Measurements from ENCODE around the gene IFT27. TPM values are rescaled to one million over a fixed set of nuclear protein-coding genes. Genes with fewer than 3 reads are reported as not detected.
A peak's percentile ranks its signal among the peaks of the same experiment; 100 is the strongest.

The IFT27 gene
- total RNA-seq, 1 donor from 2014 or later: 2.7 TPM

DNA sequence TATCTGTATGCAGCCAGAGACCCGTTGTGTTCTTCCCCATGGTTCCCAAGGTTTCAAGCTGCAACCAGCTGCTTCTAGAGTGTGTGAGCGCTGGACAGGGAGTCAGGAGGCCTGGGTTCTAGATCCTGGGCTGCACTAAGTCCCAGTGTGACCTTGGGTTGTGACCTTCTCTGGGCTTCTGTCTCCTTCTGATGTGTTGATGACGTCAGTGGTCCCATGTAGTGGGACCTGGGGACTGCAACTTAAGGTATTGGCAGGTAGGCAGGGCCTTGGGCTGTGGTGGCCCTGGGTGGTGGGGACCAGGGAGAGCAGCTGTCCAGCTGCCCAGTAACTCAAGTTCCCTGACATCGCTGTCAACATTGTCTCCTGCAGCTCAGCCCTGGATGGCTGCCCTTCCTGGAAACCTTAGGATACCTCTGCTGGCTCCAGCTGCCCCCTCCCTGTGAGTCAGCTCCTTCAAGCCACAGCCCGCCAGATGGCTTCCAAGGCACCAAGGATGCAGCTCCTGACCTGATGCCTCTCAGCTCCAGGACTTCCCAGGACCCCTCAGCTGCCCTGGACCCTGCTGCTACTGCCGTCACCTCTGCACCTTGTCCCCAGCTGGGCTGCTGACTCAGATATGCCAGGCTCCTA, 42.2 kb upstream of the IFT27 start:
- intact Hi-C loops (cut with DNase I): no loop called here
- Histone ChIP-seq H3K9me3 (no peaks in the 10 kb centered on the region), H3K4me1 (no peaks in the 10 kb centered on the region), H3K27me3 (peaks cover 4% of the 10 kb centered on the region), H3K27ac (no peak overlapping the region), H3K4me3 (no peak overlapping the region), H3K36me3 (no peaks in the 10 kb centered on the region)
- no peak for DNase-seq (ENCODE audit: low spot score in 2 of 2)
- no peak for TF ChIP-seq CTCF (IDR thresholded peaks at IDR 0.05)

GRCh38 chr22:36817525-36817848, 41.6 kb upstream of the IFT27 start:
- H3K27me3 ChIP-seq: peaks cover 4% of the 10 kb centered on the region
- intact Hi-C loops (cut with DNase I): no loop called here

GRCh38 chr22:36816636-36817524, 41.0 kb upstream of the IFT27 start, which contains the start of gene PVALB:
TSS of gene PVALB (minus strand) at chr22:36817035. CDS start at chr22:36817005, 30 bp downstream.
- no peak for TF ChIP-seq CTCF (IDR thresholded peaks at IDR 0.05)
- no peak for DNase-seq (ENCODE audit: low spot score in 2 of 2)
- Histone ChIP-seq H3K4me1 (no peaks in the 10 kb centered on the region), H3K27me3 (peaks cover 4% of the 10 kb centered on the region), H3K9me3 (no peaks in the 10 kb centered on the region), H3K36me3 (no peaks in the 10 kb centered on the region), H3K4me3 (peak within 1 kb of the TSS; percentile 30 to 40), H3K27ac (no peak within 1 kb of the TSS)
- intact Hi-C loops (cut with DNase I): no loop called here

More at GRCh38 chr22:36817525-36817848, 41.6 kb upstream of the IFT27 start:
- H3K27ac ChIP-seq: no peak overlapping the region
- H3K36me3 ChIP-seq: no peaks in the 10 kb centered on the region
- no peaks in the 10 kb centered on the region for H3K9me3 ChIP-seq
- TF ChIP-seq CTCF (IDR thresholded peaks at IDR 0.05): no peak
- DNase-seq (ENCODE audit: low spot score in 2 of 2): no peak
- no peaks in the 10 kb centered on the region for H3K4me1 ChIP-seq
- H3K4me3 ChIP-seq: no peak overlapping the region

GRCh38 chr22:36816339-36816635, 40.4 kb upstream of the IFT27 start:
- H3K9me3 ChIP-seq: no peaks in the 10 kb centered on the region
- no peak for TF ChIP-seq CTCF (IDR thresholded peaks at IDR 0.05)
- H3K4me1 ChIP-seq: no peaks in the 10 kb centered on the region
- peak overlapping the region in 1 of 2 donors; percentile 40 for H3K4me3 ChIP-seq
- intact Hi-C loops (cut with DNase I): no loop called here
- no peak for DNase-seq (ENCODE audit: low spot score in 2 of 2)
- H3K27me3 ChIP-seq: peaks cover 4% of the 10 kb centered on the region
- no peak overlapping the region for H3K27ac ChIP-seq
- no peaks in the 10 kb centered on the region for H3K36me3 ChIP-seq

DNA sequence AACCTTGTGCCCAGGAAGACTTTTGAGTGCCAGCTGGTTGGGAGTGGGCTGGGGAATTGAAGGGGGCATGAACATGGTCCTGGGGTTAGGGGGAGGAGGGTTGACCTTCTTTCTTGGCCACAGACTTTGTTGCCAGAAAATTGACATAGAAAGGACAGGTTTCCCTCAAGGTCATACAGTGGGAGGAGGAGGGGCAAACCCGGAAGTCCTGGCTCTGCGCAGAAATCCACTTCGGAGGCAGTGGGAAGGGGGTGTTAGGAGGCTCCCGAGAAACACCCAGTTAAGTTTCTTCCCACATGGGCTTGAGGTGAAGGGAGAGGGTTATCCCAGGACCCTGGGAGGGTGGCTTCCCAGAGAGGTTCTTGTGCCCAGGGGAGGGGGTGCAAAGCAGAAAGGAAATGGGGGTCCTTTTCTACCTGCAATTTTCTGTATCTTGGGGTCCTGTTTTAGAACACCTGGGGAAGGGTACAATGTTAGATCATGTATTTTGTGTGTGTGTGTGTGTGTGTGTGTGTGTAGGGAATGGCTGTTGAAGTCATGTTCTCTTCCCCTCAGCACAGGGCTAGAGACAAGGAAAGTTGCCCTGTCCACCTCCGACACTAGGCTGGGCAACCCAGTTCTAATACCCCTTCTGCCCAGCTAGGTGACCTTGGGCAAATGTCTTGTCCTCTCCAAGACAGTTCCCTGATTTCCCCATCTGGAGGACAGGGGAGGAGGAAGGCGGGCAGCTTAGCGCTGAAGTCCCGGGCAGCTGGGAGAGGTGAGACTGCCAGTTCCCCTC, 39.8 kb upstream of the IFT27 start:
- Histone ChIP-seq H3K4me1 (no peaks in the 10 kb centered on the region), H3K27ac (no peak overlapping the region), H3K4me3 (no peak overlapping the region), H3K9me3 (no peaks in the 10 kb centered on the region), H3K36me3 (no peaks in the 10 kb centered on the region), H3K27me3 (peaks cover 4% of the 10 kb centered on the region)
- intact Hi-C loops (cut with DNase I): no loop called here
- DNase-seq (ENCODE audit: low spot score in 2 of 2): no peak
- TF ChIP-seq CTCF (IDR thresholded peaks at IDR 0.05): no peak

All from ascending aorta (tissue), 2 donors.